HepG2 (cell line): Measurements from ENCODE around the gene CD83. TPM values are rescaled to one million over a fixed set of nuclear protein-coding genes. Genes with fewer than 3 reads are reported as not detected.

ENCODE experiments used
- ATAC-seq: fragments of 200-7000 bp; cut with Tn5 transposase; 3 replicates; pipeline ENCODE4 v1.9.1; 2020; ENCODE audit warnings: mild to moderate bottlenecking, moderate library complexity
- BruUV-seq: library from RNA; stranded (reverse); fragments of 400-500 nt; replicated peaks from 2 replicates; lab custom pipeline; 2021; lab: Mats Ljungman, UMichigan
- CTCF ChIA-PET: fragments of 300-600 bp; formaldehyde crosslinking; extraction: SDS; loops from one replicate; lab custom pipeline; 2021; ENCODE audit warnings: low total read pairs, inconsistent platforms, low intra/inter-chr PET ratio; lab: Yijun Ruan, JAX
- POLR2A ChIA-PET: fragments of 350-600 bp; sonication (Branson Sonifier 250); formaldehyde crosslinking; loops from one replicate; lab custom pipeline; 2020; ENCODE audit warnings: antibody characterized with exemption, inconsistent platforms; lab: Yijun Ruan, JAX
- DNase-seq: peaks from one replicate; pipeline ENCODE4 v3.0.0-alpha.2; 2015; ENCODE audit warnings: low spot score
- FAIRE-seq: peaks from 3 replicates; lab custom pipeline; 2011; peaks lifted over from hg19 to GRCh38; lab: Jason Lieb, UNC
- H2AFZ ChIP-seq: one replicate; pipeline ENCODE4 v1.6.1; 2011; ENCODE audit warnings: low read length, inconsistent platforms
- H3K27ac ChIP-seq: fragments of 300-600 bp; 3 replicates; pipeline ENCODE4 v1.8.0; 2011; ENCODE audit warnings: mixed run types, mild to moderate bottlenecking, mixed read lengths, low read length, inconsistent platforms; ENCODE audit not compliant: insufficient read depth; ENCODE audit errors: extremely low read length
- H3K27me3 ChIP-seq, 2 experiments: fragments of 200-600 bp in 1 of 2; 2 replicates in 1 of 2; 3 replicates in 1 of 2; pipeline versions ENCODE4 v1.6.0 to v1.8.0; 2011; ENCODE audit warnings: low read length in 2 of 2, mild to moderate bottlenecking in 2 of 2, moderate library complexity in 2 of 2, inconsistent platforms in 1 of 2; ENCODE audit not compliant: insufficient read depth in 2 of 2, control insufficient read depth in 1 of 2
- H3K36me3 ChIP-seq, 2 experiments: fragments of 200-600 bp in 1 of 2; replicated peaks in 1 of 2; 2 replicates in 1 of 2; 3 replicates in 1 of 2; pipeline versions ENCODE4 v1.5.1 to v1.8.0; 2011; ENCODE audit warnings: low read length in 2 of 2, inconsistent platforms in 1 of 2; ENCODE audit not compliant: insufficient read depth in 2 of 2, control insufficient read depth in 1 of 2
- H3K4me1 ChIP-seq: 2 replicates; pipeline ENCODE4 v1.5.1; 2012; ENCODE audit warnings: low read length, inconsistent platforms; ENCODE audit not compliant: insufficient read depth
- H3K4me2 ChIP-seq: 2 replicates; pipeline ENCODE4 v1.6.0; 2011; ENCODE audit warnings: low read depth, low read length, inconsistent platforms
- H3K4me3 ChIP-seq, 3 experiments: fragments of 200-600 bp in 1 of 3; sonication (generic), shearing (Covaris generic) in 1 of 3; replicated peaks in 1 of 3; 2 replicates each; pipeline ENCODE4 v1.5.1; 2011 to 2016; ENCODE audit warnings: low read length in 3 of 3, inconsistent platforms in 2 of 3, low read depth in 2 of 3, mild to moderate bottlenecking in 2 of 3, control low read depth in 1 of 3, mixed read lengths in 1 of 3; ENCODE audit not compliant: insufficient read depth in 1 of 3
- H3K79me2 ChIP-seq: one replicate; pipeline ENCODE4 v1.6.1; 2011; ENCODE audit warnings: low read length, inconsistent platforms; ENCODE audit not compliant: insufficient read depth
- H3K9ac ChIP-seq: 2 replicates; pipeline ENCODE4 v1.6.0; 2011; ENCODE audit warnings: mild to moderate bottlenecking, low read depth, low read length, inconsistent platforms; ENCODE audit not compliant: insufficient read depth
- H3K9me3 ChIP-seq: 2 replicates; pipeline ENCODE4 v1.5.1; 2012; ENCODE audit warnings: mild to moderate bottlenecking, low read length
- H4K20me1 ChIP-seq: 2 replicates; pipeline ENCODE4 v1.6.0; 2011; ENCODE audit warnings: inconsistent platforms, mild to moderate bottlenecking, low read length, moderate library complexity; ENCODE audit not compliant: insufficient read depth
- ARHGAP35 ChIP-seq: sonication (generic); formaldehyde crosslinking; IDR thresholded peaks from 2 replicates; pipeline ENCODE4 v1.9.0; 2022; ENCODE audit warnings: mild to moderate bottlenecking, inconsistent platforms, moderate library complexity, missing genetic modification reagents, borderline replicate concordance
- BCL6 ChIP-seq: IDR thresholded peaks from 2 replicates; pipeline ENCODE4 v1.6.1; 2016; ENCODE audit warnings: missing genetic modification reagents, missing compliant biosample characterization
- CEBPB ChIP-seq: IDR thresholded peaks from 2 replicates; pipeline ENCODE4 v1.6.1; 2011; ENCODE audit warnings: low read depth, low read length, improper control_type of control experiment, borderline replicate concordance
- HNF4A ChIP-seq: sonication (generic); formaldehyde crosslinking; IDR thresholded peaks from 2 replicates; pipeline ENCODE4 v1.4.0; 2020; ENCODE audit warnings: missing genetic modification reagents
- KLF11 ChIP-seq: IDR thresholded peaks from 2 replicates; pipeline ENCODE4 v1.6.1; 2016; ENCODE audit warnings: missing compliant biosample characterization
- RNF2 ChIP-seq: fragments of 450-650 bp; conservative IDR thresholded peaks from 2 replicates; pipeline ENCODE4 v1.6.1; 2016; ENCODE audit warnings: low read depth
- SNAI1 ChIP-seq: sonication (generic); formaldehyde crosslinking; IDR thresholded peaks from 2 replicates; pipeline ENCODE4 v1.5.0; 2020; ENCODE audit warnings: mild to moderate bottlenecking, missing genetic modification reagents, borderline replicate concordance
- SRY ChIP-seq: sonication (generic); formaldehyde crosslinking; IDR thresholded peaks from 2 replicates; pipeline ENCODE4 v1.8.0; 2022; ENCODE audit warnings: mild to moderate bottlenecking, missing genetic modification reagents
- ZMYM2 ChIP-seq: sonication (generic); formaldehyde crosslinking; IDR thresholded peaks from 2 replicates; pipeline ENCODE4 v1.8.0; 2022; ENCODE audit warnings: mild to moderate bottlenecking, missing genetic modification reagents
- WGBS: methylation state at CpG from one replicate; pipeline ENCODE4 v1.1.6; 2017; ENCODE audit warnings: low lambda C conversion rate; 5-methylcytosine and 5-hydroxymethylcytosine counted together
- in situ Hi-C: cut with HindIII; loops from 2 replicates; pipeline ENCODE4 v1.10.0; 2017; ENCODE audit warnings: low pct_unique_long_range_greater_than_20kb; ENCODE audit not compliant: extremely low pct_ligation_motif_present
- intact Hi-C: fragments of 100-400 bp; cut with micrococcal nuclease; formaldehyde crosslinking; loops from one replicate; pipeline ENCODE4 v1.10.0; 2022; ENCODE audit not compliant: unreplicated experiment
- polyA plus RNA-seq, 8 experiments: library from polyadenylated mRNA; depleted of rRNA in 3 of 8; stranded (reverse) in 7 of 8; unstranded in 1 of 8; fragments of >200 nt; fragmentation: Illumina TruSeq in 4 of 8; extraction: Trizol in 4 of 8; gene quantifications; 2 replicates each; pipeline versions ENCODE4 v1.2.1 to v1.2.3, GENCODE V29; 2011 to 2016; ENCODE audit warnings: low read depth in 4 of 8, missing spikeins in 1 of 8, mixed read lengths in 1 of 8; ENCODE audit not compliant: insufficient read depth in 1 of 8
- total RNA-seq, 5 experiments: library from RNA; depleted of rRNA; stranded (reverse); fragments of >200 nt; fragmentation: Illumina TruSeq; extraction: Trizol; gene quantifications; 2 replicates each; pipeline ENCODE4 v1.2.3, GENCODE V29; 2016; ENCODE audit warnings: low read depth in 1 of 5
- TF ChIP-seq, protein P1 (sequence below): sonication (generic); formaldehyde crosslinking; IDR thresholded peaks from 2 replicates; pipeline ENCODE4 v1.8.0; 2022; ENCODE audit warnings: low read depth, missing genetic modification reagents
- TF ChIP-seq, protein P2 (sequence below): sonication (generic); formaldehyde crosslinking; IDR thresholded peaks from 2 replicates; pipeline ENCODE4 v1.4.0; 2020; ENCODE audit warnings: missing genetic modification reagents
- TF ChIP-seq, protein P3 (sequence below): sonication (generic); formaldehyde crosslinking; IDR thresholded peaks from 2 replicates; pipeline ENCODE4 v1.8.0; 2022; ENCODE audit warnings: missing genetic modification reagents, low read depth, mild to moderate bottlenecking, borderline replicate concordance

The CD83 gene
- total and polyA plus RNA-seq, 2 of the 13 experiments (the other 11 are each of a cell fraction or from before 2014, with no cell fraction given) = 0.46 to 2.3 TPM

DNA sequence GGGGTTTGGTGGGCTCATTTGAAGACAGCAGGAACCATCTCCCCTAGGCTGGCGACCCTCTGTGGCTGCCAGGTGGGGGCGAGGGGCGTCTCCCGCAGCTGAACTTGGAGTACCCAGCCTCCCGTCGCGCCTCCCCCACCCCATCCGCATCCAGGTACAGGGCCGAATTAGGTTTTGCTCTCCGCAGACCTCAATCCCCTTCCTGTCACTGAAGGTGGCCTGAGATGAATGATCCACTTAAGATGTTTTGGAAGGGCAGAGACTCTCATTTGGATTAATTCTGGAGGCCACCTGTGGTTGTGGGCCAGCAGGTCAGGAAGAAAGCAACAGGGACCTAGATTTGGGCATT is 493 bp downstream of the CD83 start (continued):
- no peak for TF ChIP-seq CEBPB
- 0 out of 2 replicates have a peak, but pooled peaks have one; percentile 13 for TF ChIP-seq SRY (CRISPR knock-in tag)
- TF ChIP-seq, protein P1, sequence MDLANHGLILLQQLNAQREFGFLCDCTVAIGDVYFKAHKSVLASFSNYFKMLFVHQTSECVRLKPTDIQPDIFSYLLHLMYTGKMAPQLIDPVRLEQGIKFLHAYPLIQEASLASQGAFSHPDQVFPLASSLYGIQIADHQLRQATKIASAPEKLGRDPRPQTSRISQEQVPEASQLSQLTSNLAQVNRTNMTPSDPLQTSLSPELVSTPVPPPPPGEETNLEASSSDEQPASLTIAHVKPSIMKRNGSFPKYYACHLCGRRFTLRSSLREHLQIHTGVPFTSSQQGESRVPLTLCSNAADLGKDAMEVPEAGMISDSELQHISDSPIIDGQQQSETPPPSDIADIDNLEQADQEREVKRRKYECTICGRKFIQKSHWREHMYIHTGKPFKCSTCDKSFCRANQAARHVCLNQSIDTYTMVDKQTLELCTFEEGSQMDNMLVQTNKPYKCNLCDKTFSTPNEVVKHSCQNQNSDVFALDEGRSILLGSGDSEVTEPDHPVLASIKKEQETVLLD (CRISPR knock-in tag) = no peak
- TF ChIP-seq KLF11 (CRISPR knock-in tag) = no peak
- TF ChIP-seq ARHGAP35 (CRISPR knock-in tag) = peak; percentile 34; the same call in 1 of the 2 replicates
- no peak for TF ChIP-seq HNF4A (CRISPR knock-in tag)
- peak; percentile 26; the same call in 1 of the 2 replicates for TF ChIP-seq ZMYM2 (CRISPR knock-in tag)
- TF ChIP-seq RNF2 = no peak
- 0 out of 2 replicates have a peak, but pooled peaks have one; percentile 1 for TF ChIP-seq SNAI1 (CRISPR knock-in tag)
- TF ChIP-seq, protein P2, sequence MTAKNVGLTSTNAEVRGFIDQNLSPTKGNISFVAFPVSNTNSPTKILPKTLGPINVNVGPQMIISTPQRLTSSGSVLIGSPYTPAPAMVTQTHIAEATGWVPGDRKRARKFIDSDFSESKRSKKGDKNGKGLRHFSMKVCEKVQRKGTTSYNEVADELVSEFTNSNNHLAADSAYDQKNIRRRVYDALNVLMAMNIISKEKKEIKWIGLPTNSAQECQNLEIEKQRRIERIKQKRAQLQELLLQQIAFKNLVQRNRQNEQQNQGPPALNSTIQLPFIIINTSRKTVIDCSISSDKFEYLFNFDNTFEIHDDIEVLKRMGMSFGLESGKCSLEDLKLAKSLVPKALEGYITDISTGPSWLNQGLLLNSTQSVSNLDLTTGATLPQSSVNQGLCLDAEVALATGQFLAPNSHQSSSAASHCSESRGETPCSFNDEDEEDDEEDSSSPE (CRISPR knock-in tag) = no peak

DNA sequence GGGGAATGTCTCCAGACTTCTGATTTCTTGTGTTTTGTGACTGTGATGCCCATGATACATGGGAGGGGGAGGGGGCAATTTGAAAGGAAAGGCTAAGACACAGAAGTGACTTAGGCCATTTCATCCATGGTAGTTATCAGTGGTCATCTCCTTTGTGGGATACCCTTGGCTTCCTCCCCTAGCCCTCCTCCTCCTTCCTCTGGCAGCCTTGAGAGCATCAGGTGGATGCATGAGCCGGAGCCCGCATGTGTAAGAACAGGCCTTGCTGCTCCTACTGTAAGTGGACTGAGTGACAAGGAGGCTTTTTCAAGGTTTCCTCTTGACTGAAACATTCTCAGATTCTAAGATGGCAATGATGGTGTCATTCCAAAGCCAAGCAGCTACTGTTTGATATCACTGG is 874 bp downstream of the CD83 start:
- POLR2A ChIA-PET = no interaction called here
- in situ Hi-C loops (no loop called here), intact Hi-C loops (no loop called here)
- Histone ChIP-seq H3K27me3 (peaks cover 0 to 4% of the 10 kb centered on the region in 2 experiments; a peak in 3 of 5 replicates), H4K20me1 (no peaks in the 10 kb centered on the region), H3K4me1 (peaks cover 4% of the 10 kb centered on the region; the same call in 1 of the 2 replicates), H3K27ac (no peak overlapping the region), H3K4me3 (no peak overlapping the region), H3K4me2 (peak overlapping the region; percentile 98; the same call in 1 of the 2 replicates), H3K36me3 (no peaks in the 10 kb centered on the region), H3K9ac (no peak overlapping the region), H3K79me2 (no peaks in the 10 kb centered on the region), H2AFZ (no peak overlapping the region), H3K9me3 (no peaks in the 10 kb centered on the region)
- CTCF ChIA-PET = no interaction called here
- BruUV-seq = TSS peak; percentile 60
- peak; percentile 12; the same call in 1 of the 3 replicates for ATAC-seq
- FAIRE-seq = no peak
- WGBS = 90% methylated on average over 2 of the region's 2 CpGs
- no peak for DNase-seq
- TF ChIP-seq BCL6 (CRISPR knock-in tag) = no peak
- TF ChIP-seq, protein P3, sequence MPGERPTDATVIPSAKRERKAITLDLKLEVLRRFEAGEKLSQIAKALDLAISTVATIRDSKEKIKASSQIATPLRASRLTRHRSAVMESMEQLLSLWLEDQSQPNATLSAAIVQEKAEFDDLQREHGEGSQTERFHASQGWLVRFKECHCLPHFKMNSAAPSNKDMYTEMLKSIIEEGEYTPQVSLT (CRISPR knock-in tag) = no peak
